DMS53 (cell line): ENCODE results near the gene ANXA9.

Experiments used
- DNase-seq: peaks from one replicate; lab custom pipeline; 2025; lab: John Stamatoyannopoulos, UW

Gene ANXA9

DNA sequence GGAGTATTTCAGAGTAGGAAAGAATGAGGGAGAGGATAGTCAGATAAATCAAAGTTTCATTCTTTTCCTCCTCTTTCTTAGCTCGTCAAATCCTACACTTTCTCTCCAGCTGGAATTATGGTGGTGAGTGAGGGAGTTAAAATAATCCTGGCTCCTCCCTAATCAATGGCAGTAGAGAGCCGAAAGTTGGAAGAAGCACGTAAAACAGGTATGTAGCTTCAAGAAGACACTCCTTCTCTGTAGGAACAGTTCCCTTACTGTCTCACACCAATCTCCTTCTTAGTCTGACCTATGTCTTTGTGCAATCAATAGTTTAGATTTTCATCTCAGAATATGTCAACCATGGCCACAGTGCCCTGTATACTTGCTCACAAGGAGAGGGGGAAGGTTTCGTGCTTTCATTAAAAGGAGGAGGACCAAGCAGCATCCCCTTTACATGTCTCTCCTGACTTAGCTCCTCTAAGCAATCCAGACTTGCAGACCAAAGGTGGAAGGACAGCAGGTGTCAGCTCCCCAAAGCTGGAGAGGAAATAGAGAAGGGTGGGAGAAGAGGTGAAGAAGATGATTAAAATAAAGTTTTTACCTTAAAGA lies 23.7 kb downstream of the ANXA9 start:
- peak; percentile 61 for DNase-seq

GRCh38 chr1:151006327-151007052 lies 24.4 kb downstream of the ANXA9 start, which contains the start of gene MINDY1:
Gene MINDY1, minus strand, starts transcription at chr1:151006902. Its CDS starts 4,285 bp downstream, at chr1:151002617.
- DNase-seq: peak; percentile 94

DNA sequence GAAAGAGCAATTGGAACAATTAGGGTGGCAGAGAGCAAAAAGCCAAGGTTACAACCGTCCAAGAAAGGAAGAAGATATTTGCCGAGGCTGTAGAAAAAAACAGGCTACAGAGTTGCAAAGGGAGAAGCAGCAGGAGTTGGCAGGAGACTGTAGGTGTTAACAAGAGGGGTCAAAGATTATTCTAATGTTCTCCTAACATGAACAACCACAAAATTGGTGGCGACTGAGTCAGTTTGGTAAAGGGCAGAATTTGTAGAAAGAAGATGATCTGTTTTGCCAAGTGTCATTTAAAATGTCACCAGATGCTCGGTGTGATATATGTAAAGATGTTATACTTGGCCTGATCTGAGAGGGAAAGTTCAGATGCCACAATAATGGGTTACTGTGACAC lies 25.8 kb downstream of the ANXA9 start:
- DNase-seq: no peak

GRCh38 chr1:151008244-151009205 lies 26.4 kb downstream of the ANXA9 start, which contains the start of gene PRUNE1:
Gene PRUNE1, plus strand, starts transcription at chr1:151008449. Its CDS starts 184 bp downstream, at chr1:151008633.
- DNase-seq: peak; percentile 99

DNA sequence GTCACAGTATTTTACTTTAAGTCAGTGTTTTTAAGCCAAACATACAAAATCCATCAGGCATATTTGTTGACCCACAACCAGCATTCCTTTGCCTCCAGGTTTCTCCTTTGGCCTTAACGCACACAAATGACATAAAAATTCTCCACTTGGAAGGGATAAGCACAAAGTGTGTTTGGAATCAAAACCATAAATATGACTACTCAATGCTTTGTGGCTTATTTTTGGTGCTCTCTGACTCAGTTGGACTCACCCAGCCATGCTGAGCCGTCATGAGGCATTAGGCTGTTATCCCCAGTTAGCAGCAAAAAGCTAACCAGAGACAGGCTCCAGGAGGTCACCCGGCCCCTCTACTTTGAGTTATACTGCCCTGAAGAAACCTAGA lies 27.1 kb downstream of the ANXA9 start:
- no peak for DNase-seq

DNA sequence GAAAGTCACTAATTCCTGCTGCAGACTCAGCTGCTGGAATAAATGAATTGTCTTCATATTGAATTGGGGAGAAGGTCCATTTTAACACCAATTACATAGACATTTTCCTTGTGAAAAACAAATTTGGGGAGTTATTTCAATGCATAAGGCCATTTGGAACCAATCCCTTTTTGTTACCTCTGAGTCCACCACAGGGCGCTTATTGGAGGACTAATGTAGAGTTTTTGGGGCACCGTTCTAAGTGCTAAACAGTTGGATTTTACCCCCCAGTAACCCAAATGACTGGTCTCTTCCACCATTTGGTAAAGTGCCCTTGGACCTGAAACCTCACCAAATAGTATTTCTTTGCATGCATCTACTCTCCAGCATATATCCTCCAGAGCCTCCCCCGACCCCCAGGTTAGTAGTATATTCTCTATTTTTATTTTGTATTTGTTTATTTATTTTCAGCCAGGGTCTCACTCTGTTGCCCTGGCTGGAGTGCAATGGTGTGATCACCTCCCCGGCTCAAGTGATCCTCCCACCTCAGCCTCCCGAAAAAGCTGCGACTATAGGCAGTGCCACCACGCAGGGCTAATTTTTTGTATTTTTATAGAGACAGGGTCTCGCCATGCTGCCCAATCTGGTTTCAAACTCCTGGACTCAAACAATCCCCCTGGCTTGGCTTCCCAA lies 27.7 kb downstream of the ANXA9 start:
- no peak for DNase-seq

- no peak for DNase-seq
Measured at GRCh38 chr1:151010346-151010726, 28.2 kb downstream of the ANXA9 start.

DNA sequence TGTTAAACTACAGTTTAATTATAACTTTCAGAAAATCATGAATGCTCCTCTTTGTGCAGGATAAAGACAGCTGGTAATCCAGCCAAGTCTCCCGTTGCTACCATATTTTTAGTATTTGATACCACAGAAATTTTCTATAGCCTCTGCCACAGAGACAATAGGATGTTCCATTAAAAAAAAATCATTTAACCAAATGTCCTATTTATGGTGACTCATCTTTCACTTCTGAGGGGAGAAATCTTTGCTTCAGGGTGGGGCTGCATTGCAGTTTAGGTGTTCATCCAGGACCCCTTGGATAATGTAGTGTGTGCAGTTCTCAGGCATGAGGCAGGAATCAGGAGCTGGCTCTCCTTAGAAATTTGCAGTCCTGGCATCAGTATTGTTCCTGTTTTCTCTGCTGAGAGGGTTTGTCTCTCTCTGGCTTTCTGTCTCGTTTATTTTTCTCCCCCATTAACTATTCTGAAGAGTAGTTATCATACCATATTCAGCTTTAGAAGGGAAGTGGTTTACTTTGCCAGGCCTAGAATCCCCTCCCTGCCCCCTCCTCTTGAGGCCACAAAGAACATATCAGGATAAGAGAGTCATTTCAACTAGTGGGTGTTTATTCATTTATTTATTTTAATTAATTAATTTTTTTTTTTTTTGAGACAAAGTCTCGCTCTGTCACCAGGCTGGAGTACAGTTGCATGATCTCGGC lies 29.2 kb downstream of the ANXA9 start:
- DNase-seq: no peak

GRCh38 chr1:151012684-151013471 lies 30.8 kb downstream of the ANXA9 start:
- no peak for DNase-seq

DNA sequence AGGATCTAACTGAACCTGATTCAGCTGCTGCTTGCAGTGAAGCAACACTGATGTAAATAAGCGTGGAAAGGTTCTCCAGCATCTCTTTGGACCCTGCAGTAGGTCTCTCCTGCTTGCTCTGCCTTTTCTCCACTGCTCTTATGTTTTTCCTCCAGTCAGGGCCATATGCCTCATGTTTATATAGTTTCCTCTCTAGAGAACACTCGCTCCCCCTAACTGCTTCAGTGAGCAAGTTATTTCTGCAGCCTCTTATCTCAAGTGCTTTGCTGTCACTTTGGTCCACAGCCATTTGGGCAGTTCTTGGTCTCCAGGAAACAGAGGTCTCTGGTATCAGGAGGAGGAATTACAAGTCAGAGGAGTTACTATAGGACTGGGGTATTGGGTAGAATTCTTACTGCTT lies 31.4 kb downstream of the ANXA9 start:
- peak; percentile 38 for DNase-seq

DNA sequence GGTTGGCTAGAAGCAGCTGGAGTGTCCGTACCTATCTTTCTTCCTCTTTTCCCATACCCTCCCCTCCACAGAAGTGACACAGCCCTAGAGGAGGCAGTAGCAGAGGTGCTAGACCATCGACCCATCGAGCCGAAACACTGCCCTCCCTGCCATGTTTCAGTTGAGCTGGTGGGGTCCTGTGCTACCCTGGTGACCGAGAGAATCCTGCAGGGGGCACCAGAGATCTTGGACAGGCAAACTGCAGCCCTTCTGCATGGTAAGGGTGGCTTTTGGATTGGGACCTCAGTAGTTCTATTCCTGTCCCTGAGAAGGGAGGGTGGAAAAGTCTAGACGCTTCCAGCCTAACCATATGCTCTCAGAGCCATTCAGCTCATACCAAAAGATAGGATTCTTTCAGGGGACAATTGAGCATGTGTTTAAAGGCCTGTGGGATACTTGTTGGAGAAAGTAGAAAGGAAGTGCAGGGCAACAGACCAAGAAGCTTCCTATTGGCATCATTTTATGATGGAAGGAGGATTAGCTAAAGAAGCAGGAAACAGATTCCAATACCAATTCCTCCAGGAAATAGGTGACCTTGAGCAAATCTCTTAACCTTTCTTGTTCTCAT lies 42.6 kb downstream of the ANXA9 start:
- DNase-seq: peak; percentile 82

- no peak for DNase-seq
Measured at GRCh38 chr1:151026460-151026859, 44.4 kb downstream of the ANXA9 start.

DNA sequence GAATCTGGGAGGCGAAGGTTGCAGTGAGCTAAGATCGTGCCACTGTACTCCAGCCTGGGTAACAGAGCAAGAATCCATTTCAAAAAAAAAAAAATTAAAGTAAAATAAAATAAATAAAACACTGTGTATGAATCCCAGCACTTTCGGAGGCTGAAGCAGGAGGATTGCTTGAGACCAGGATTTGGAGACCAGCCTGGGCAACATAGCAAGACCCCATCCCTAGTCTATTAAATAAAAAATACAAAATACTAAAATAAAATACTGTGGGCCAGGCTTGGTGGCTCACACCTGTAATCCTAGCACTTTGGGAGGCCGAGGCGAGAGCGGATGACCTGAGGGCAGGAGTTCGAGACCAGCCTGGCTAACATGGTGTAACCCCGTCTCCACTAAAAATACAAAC lies 50.1 kb downstream of the ANXA9 start:
- DNase-seq: no peak

DNA sequence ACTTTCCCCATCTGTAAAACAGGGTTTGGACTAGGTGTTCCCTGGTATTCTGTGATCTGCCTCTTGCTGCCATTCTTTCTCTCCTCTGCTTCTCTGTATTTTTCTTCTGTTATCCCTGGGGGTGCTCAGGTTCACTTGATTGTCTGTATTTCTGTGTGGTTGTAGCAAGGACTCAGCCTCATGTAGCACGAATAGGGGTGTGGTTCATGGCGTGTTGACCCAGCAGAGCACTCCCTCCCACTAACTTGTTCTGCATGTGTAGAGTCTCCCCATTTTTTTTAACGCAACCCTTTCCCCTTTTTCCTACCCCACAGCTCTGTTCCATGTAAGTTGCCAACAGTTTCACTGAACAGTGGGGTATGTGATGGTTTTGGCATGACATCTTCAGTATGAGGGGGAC lies 53.1 kb downstream of the ANXA9 start:
- DNase-seq: no peak

- DNase-seq: no peak
Measured at GRCh38 chr1:151036356-151036755, 54.3 kb downstream of the ANXA9 start, which contains the start of gene BNIPL. Gene BNIPL, plus strand, starts transcription at chr1:151036586. Its CDS starts 140 bp downstream, at chr1:151036726.

DNA sequence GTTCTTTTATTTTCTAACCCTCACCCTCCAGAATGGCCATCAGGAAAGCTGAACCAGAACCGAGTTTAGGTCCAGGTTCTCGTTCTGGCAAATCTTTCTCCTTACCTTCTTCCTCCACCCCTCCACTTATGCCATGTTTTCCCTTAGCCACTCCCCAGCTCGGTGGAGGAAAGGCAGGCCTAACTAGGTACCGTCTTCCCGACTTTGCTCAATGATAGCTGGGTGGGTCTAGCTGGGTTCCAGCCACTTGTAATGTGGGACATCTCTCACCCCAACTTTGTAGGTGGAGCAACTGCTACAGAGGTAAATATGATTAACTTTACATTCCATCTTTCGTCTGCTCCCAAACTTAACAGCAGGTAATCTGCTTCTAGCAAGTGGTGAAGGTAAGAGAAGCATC lies 54.9 kb downstream of the ANXA9 start:
- no peak for DNase-seq

DNA sequence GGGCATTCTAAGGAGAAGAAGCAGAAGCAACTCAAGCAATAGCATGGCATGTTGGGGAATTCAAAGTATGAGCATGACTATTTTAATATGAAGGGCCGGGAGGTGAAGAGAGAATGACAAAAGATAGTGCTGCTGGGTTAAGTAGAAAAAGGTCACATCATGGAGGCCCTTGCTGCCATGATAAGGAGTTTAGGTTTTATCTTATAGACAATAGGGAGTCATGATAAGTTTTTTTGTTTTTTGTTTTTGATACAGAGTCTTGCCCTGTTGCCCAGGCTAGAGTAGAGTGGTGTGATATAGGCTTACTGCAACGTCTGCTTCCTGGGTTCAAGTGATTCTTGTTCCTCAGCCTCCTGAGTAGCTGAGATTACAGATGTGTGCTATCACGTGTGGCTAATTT lies 57.4 kb downstream of the ANXA9 start:
- no peak for DNase-seq

- DNase-seq: peak; percentile 63
Measured at GRCh38 chr1:151043163-151043562, 61.1 kb downstream of the ANXA9 start.
